CD4-positive, alpha-beta T cell treated with Interferon alpha-2 for 1 hour (primary cell): ENCODE results near the gene NAA38.

ENCODE experiments used
- DNase-seq, 2 donors: peaks; one replicate each; pipeline ENCODE4 v3.0.0-alpha.2; 2020 to 2022

Gene NAA38

DNA sequence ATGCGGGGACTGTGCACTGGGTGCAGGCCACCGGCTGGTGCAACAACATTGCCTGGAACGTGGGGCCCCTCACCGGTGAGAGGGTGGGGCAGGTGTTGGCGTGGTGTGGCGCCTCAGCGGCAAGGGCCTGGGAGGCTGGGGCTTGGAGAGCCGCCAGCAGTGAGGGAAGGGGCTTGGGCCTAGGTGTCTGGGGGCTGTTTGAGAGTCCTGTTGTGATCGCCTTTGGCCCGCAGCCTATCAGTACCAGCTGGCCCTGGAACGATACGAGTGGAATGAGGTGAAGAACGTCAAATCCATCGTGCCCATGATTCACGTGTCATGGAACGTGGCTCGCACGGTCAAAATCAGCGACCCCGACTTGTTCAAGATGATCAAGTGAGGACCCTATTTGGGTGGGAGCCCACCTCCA lies 5.1 kb downstream of the NAA38 start:
- no peak for DNase-seq

DNA sequence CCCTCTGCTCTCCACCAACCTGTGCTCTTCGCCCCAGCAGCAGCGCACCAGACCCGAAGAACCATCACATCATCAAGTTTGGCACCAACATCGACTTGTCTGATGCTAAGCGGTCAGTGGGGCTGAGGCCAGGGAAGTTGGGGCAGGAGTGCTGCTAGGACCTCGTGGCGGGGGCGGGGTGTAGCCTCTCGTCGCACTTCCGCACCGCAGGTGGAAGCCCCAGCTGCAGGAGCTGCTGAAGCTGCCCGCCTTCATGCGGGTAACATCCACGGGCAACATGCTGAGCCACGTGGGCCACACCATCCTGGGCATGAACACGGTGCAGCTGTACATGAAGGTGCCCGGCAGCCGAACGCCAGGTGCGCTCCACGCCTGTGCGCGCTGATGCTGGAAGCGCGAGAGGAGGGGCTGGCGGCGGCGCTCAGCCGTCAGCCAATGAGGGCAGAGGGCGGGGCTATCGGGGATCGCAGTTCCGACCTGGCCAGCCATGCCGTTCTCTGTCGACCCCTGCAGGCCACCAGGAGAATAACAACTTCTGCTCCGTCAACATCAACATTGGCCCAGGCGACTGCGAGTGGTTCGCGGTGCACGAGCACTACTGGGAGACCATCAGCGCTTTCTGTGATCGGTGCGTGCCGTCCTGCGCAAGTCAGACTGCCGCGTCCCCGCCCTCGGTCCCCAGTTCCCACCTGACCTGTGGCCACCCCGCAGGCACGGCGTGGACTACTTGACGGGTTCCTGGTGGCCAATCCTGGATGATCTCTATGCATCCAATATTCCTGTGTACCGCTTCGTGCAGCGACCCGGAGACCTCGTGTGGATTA lies 5.7 kb downstream of the NAA38 start:
- DNase-seq, result peak; percentile 95

DNA sequence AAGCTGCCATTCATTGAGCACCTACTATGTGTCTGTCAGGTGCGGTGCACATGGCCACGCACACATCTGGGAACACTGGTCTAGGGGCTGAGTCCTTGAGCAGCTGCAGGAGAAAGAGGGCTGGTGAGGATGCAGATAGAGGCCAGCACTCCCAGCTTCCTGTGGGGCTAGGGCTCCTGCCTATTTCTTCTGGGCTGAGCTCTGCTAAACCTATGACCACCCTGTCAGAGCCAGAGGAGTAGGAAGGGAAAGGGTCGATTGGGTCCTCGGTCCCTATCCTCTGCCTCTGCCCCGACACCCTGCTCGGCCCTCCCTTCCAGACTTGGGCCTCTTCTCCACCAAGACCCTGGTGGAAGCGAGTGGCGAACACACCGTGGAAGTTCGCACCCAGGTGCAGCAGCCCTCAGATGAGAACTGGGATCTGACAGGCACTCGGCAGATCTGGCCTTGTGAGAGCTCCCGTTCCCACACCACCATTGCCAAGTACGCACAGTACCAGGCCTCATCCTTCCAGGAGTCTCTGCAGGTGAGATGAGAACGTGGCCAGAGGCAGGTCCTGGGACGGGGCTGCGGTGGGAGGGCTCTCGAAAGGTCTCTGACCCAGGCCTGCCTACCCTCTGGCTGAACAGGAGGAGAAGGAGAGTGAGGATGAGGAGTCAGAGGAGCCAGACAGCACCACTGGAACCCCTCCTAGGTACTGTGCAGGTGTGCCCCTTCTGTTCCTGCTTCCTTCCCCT lies 6.5 kb downstream of the NAA38 start:
- DNase-seq, result peak in 1 of 2 donors; percentile 19

DNA sequence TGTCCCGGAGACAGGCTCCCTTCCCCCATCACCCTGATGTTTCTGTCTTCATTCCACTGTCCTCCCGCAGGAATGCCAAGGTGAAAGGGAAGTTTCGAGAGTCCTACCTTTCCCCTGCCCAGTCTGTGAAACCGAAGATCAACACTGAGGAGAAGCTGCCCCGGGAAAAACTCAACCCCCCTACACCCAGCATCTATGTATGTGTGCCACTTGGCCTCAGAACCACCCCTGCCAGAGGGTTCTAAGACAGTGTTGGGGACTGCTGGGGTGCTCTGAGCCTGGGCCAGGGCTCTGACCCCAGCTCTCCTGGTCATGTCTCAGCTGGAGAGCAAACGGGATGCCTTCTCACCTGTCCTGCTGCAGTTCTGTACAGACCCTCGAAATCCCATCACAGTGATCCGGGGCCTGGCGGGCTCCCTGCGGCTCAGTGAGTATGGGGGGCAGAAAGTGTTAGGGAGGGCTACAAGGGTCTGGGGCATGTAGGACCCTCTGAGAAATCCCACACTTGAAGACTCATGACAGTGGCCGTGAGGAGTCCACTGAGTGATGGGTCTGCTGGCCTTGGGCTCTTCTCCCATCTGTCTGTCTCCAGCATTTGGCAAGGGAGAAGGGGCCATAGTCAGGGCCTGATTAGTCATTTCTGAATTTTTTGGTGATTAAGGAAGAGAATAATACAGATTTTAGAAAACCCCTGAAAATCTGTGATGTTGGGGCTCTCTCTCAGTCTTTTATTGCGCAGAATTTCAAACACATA lies 7.4 kb downstream of the NAA38 start:
- DNase-seq, result no peak

DNA sequence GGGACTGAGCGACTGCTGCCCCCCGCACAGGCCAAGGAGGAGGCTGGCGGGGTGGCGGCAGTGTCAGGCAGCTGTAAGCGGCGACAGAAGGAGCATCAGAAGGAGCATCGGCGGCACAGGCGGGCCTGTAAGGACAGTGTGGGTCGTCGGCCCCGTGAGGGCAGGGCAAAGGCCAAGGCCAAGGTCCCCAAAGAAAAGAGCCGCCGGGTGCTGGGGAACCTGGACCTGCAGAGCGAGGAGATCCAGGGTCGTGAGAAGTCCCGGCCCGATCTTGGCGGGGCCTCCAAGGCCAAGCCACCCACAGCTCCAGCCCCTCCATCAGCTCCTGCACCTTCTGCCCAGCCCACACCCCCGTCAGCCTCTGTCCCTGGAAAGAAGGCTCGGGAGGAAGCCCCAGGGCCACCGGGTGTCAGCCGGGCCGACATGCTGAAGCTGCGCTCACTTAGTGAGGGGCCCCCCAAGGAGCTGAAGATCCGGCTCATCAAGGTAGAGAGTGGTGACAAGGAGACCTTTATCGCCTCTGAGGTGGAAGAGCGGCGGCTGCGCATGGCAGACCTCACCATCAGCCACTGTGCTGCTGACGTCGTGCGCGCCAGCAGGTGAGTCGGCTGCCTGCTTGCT lies 8.1 kb downstream of the NAA38 start:
- DNase-seq, result peak in 1 of 2 donors; percentile 19

DNA sequence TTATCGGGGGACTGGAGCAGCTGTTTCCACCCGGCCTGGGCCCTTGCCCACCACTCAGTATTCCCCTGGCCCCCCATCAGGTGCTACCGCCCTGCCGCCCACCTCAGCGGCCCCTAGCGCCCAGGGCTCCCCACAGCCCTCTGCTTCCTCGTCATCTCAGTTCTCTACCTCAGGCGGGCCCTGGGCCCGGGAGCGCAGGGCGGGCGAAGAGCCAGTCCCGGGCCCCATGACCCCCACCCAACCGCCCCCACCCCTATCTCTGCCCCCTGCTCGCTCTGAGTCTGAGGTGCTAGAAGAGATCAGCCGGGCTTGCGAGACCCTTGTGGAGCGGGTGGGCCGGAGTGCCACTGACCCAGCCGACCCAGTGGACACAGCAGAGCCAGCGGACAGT lies 8.6 kb downstream of the NAA38 start:
- DNase-seq, result no peak

DNA sequence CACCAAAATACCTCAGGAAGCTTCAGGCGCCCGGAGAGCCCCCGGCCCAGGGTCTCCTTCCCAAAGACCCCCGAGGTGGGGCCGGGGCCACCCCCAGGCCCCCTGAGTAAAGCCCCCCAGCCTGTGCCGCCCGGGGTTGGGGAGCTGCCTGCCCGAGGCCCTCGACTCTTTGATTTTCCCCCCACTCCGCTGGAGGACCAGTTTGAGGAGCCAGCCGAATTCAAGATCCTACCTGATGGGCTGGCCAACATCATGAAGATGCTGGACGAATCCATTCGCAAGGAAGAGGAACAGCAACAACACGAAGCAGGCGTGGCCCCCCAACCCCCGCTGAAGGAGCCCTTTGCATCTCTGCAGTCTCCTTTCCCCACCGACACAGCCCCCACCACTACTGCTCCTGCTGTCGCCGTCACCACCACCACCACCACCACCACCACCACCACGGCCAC lies 9.2 kb downstream of the NAA38 start:
- DNase-seq, result peak in 1 of 2 donors; percentile 23

DNA sequence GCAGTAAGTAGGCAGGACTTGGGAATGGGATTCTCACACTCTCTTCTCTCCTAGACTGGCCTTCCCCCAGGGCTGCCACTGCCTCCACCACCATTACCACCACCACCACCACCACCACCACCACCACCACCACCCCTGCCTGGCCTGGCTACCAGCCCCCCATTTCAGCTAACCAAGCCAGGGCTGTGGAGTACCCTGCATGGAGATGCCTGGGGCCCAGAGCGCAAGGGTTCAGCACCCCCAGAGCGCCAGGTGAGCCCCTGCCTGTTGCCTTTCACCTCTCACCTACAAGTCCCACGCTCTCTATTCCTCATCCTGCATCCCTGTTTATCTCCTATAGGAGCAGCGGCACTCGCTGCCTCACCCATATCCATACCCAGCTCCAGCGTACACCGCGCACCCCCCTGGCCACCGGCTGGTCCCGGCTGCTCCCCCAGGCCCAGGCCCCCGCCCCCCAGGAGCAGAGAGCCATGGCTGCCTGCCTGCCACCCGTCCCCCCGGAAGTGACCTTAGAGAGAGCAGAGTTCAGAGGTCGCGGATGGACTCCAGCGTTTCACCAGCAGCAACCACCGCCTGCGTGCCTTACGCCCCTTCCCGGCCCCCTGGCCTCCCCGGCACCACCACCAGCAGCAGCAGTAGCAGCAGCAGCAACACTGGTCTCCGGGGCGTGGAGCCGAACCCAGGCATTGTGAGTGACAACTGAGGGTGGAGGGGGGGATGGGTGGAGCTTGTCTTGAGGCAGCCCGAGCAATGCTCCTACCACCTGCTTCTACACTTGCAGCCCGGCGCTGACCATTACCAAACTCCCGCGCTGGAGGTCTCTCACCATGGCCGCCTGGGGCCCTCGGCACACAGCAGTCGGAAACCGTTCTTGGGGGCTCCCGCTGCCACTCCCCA lies 10.3 kb downstream of the NAA38 start:
- DNase-seq, result peak in 1 of 2 donors; percentile 26

DNA sequence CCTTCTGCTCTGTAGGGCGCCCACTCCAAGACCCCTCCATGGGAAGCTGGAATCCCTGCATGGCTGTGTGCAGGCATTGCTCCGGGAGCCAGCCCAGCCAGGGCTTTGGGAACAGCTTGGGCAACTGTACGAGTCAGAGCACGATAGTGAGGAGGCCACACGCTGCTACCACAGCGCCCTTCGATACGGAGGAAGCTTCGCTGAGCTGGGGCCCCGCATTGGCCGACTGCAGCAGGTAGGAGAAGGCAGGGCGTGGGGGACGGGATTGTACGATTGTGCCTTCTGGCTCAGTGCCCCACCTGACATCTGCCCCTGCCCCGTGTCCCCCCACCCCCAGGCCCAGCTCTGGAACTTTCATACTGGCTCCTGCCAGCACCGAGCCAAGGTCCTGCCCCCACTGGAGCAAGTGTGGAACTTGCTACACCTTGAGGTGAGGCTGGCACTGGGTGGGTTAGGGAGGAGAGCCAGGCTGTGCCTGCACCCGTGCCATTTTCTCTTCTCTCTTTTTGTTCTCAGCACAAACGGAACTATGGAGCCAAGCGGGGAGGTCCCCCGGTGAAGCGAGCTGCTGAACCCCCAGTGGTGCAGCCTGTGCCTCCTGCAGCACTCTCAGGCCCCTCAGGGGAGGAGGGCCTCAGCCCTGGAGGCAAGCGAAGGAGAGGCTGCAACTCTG lies 11.2 kb downstream of the NAA38 start:
- no peak for DNase-seq

DNA sequence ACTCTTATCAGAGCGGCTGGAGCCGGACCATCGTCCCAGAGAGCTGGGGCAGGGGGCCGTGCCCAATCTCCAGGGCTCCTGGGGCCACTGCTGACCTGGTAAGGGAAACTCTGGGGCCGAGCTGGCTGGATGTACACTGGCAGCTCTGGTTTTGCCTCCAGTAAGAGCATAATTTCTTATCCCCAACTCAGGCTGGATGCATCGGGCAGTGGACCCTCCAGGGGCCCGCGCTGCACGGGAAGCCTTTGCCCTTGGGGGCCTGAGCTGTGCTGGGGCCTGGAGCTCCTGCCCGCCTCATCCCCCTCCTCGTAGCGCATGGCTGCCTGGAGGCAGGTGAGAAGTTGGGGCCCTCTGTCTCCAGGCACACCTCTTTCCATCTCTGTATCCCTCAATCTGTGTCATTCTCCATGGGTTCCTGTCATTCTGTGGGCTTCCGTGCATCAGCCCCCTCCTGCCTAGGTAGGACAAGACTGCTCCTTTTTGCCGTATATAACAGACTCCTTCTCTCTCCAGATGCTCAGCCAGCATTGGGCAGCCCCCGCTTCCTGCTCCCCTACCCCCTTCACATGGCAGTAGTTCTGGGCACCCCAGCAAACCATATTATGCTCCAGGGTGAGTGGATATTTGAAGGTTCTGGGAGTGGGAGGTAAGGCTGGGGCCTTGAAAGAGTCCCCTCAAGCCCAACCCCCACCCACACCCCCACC lies 11.8 kb downstream of the NAA38 start:
- no peak for DNase-seq

DNA sequence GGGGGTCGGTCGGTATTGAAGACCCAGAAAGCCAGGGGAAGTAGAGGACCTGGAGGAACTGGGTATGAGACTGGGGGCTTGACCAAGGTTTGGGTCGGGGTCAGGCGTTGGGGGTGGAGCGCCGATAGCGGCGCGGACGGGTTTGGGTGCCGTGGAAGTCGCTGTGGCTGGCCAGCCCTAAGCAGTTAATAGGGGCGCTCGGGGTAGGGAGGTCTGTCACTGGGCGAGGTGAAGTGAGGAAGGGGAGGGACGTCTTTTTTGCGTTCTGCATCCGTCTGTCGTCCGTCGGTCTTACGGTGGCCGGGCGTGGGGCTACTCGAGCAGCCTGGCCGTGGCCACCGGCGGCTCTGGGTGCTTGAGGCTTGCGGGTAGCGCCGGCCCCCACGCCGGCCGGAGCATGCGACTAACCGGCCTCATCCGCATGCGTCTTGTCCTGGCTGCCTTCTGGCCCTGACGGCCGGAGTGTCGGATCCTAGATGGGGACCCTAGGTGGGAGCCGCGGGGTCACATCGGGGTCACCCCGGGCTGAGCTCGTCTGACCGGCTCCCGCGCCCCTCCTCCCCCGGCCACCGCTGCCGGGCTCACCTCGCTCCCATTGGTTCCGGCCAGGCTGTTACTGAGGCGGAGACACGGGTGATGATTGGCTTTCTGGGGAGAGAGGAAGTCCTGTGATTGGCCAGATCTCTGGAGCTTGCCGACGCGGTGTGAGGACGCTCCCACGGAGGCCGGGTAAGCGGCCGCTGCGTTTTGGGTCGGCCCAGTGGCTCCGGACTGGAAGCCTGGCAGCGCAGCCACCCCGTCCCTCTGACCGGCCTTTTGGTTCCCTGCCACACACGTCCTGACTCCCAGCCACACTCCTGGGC lies 12.8 kb downstream of the NAA38 start:
- DNase-seq, result peak; percentile 92

DNA sequence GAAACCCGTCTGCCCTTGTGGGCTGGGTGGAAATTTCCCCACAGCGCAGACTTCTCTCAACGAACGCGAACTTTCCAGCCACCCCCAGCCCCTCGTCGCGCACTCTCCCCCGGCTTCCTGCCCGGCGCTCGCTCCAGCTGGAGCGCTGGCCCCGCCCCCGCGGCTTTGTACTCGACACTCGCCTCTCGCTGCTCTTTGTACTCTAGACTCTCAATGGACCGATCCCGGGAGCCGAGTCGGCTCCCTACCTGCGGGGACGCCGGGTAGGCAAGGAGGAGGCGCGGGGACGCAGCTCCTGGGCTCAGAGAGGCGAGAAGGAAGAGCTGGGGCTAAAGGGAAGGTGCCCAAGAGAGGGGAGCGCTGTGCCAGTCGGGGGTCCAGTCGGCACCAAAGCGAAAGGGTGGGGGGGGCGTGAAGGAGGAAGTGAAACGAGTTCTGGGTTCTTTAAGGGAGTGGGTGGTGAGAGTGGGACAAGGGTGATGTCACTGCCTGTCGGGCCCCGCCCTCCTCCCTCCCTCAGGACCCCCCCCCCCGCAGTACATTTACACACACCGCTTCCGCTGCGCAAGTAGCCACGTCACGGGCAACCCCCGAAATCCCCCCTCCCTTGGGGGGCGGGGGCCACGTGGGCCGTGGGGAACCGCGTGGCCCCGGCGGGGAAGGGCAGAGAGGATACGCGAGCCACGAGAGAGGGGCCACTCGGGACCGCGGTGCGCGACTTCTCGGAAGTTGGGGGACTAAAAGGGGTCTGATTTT lies 13.6 kb downstream of the NAA38 start:
- DNase-seq, result peak; percentile 96

DNA sequence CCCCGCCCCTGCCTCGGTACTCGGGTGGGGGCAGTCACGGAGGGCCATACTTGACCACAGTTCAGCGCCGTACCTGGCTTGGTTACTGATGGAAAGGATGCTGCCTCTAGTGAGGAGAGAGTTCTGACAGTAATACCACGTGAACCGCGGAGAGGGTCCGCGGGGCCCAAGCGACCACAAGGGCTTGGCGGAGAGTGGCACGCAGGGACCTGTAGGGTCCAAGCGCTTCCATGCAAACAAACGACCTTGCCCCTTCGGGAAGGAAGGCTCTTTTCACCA lies 14.2 kb downstream of the NAA38 start:
- no peak for DNase-seq

DNA sequence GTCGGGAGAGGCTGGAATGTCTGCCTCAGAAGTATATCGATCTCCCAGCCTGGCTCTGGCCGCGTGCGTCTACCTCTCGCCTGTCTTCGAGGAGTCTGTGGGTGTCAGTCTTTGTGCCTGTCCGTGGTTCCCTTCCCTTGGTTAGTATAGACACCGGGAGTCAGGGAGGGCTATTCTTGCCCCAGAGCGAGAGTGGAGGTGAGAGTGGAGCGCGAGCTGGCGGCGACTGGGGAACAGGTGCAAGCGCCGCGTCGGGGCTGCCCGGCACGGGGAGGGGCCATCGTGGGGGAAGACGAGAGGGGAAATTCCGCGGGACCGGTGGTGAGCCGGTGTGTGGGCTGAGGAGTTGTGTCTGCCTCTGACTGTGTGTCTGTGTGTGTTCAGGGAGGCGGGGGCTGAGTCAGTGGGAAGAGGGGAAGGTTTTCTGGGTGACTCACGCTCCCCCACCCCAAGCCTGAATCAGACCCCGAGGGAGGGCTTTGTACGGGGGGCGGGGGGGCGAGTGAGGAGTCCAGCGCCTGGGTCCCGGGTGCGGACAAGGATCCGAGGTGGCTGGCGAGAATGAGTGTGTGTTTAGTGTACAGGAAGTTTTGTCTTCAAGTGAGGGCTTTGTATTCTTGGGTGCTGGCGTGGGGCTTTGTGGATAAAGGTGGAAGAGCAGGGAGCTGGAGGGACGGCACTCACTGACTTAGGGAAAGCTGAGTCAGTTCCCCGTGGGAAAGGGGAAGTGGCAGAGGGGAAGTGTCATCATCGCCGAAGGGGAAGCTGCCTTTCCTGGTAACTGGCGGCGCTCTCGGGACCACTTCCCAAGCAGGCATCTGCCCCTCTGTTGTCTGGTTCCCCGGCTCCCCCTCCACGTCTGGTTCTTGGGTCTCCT lies 14.7 kb downstream of the NAA38 start:
- peak; percentile 98 for DNase-seq

DNA sequence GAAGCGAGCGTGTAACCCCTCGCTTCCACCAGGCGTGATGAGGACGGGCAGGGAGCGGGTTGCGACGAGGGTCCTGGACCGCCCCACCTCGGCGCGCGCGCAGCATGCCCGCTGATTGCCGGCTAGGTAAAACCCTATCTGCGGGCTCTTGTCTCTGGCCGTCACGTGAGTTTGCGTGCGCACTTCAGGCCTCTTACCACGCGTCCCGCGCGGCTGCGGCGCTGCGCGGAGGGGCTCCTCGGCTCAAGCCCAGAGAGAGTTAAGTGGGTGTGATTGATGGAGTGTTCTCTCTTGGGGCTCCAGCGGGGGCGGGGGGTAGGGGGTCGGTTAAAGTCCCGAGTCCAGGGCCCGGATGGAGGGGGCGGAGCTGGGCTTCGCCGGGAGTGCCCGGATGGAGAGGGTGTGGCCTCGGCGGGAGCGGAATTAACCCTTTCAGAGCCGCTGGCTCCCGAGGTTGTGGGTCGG lies 15.4 kb downstream of the NAA38 start:
- DNase-seq, result peak; percentile 83 to 86

DNA sequence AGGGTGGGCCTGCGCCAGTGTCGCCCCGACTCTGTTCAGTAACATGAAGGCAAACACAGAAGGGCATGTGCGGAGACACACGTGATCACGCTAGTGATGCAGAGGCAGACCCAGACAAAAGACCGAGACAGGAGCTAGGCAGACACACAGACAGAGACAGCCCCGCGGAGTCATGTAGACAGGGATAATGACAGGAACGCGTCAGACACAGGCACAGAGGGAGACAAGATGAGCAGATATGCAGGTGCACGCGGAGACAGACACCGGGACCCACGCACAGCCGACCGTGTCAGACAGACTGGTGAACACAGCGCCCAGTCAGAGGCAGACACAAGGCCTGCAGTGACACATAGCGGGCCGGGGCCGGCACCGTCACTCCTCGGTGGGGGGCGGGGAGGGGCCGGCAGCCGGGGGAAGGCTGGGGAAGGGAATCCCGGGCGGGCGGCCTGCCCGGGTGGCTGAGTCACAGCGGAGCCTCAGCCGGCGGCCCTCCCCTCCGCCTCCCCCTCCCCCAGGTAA lies 15.9 kb downstream of the NAA38 start:
- peak; percentile 93 for DNase-seq

DNA sequence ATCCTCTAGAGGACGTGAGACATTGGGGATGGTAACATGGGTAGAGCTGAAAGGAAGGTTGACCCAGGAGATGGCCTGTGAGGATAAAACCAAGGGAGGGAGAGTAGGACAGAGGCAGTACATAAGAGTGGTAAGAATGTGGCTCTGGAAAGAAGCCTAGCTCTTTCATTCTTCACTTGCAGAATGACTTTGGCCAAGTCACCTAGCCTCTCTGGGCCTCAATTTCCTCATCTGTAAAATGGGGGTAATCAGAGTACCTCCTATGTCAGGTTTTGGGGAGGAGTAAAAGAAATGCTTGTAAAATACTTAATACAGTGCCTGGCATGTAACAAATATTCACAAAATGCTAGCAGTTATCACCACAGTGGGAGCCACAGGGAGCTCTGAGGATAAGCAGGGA lies 16.5 kb downstream of the NAA38 start:
- DNase-seq, result no peak

DNA sequence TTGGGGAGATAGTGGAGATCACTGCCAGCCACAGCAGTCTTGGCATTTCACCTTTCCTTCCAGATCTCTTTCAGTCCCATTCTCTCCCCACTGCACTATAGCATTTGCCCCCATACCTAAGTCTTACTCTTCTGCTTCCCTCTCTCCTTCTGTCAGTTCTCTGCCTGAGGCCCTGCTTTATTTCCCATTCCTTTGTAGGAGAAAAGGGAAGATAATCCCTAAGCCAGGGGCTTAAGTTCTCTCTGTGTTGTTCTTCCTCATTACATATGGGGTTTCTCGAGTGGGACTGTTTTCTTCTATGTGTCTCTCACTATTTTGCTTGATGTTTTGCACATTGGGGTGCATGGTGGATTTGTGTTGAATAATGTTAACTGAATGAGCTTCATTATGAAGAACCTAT lies 16.9 kb downstream of the NAA38 start:
- no peak for DNase-seq
